SJSA1 (cell line): ENCODE measurements around the gene QRFP. TPM values are rescaled to one million over a fixed set of nuclear protein-coding genes. Genes with fewer than 3 reads are reported as not detected.

Experiments
- DNase-seq, 2 experiments: peaks; one replicate each; pipeline ENCODE4 v3.0.0-alpha.2; 2015 to 2020; ENCODE audit warnings: low spot score in 2 of 2, low read depth in 1 of 2
- H3K27ac ChIP-seq: fragments of 250-450 bp; sonication (Bioruptor Pico); 2 replicates; pipeline ENCODE4 v1.5.1; 2020; ENCODE audit warnings: mild to moderate bottlenecking, moderate library complexity
- H3K27me3 ChIP-seq: fragments of 250-450 bp; sonication (Bioruptor Pico); replicated peaks from 2 replicates; pipeline ENCODE4 v1.5.1; 2020; ENCODE audit warnings: mild to moderate bottlenecking, moderate library complexity
- H3K36me3 ChIP-seq: fragments of 250-450 bp; sonication (Bioruptor Pico); 2 replicates; pipeline ENCODE4 v1.5.1; 2020; ENCODE audit warnings: mild to moderate bottlenecking
- H3K4me1 ChIP-seq: fragments of 250-450 bp; sonication (Bioruptor Pico); replicated peaks from 2 replicates; pipeline ENCODE4 v1.6.1; 2021; ENCODE audit warnings: mild to moderate bottlenecking
- H3K4me3 ChIP-seq: fragments of 250-450 bp; sonication (Bioruptor Pico); 2 replicates; pipeline ENCODE4 v1.5.1; 2020; ENCODE audit warnings: mild to moderate bottlenecking
- H3K9me3 ChIP-seq: fragments of 250-450 bp; sonication (Bioruptor Pico); replicated peaks from 2 replicates; pipeline ENCODE4 v1.5.1; 2020; ENCODE audit warnings: mild to moderate bottlenecking
- total RNA-seq: library from RNA; depleted of rRNA; stranded (reverse); fragments of >200 nt; shearing (Covaris generic); gene quantifications from 2 replicates; pipeline ENCODE4 v1.2.3, GENCODE V29; 2014

Gene QRFP
- total RNA-seq, 1 experiment from 2014 or later, result not detected

DNA sequence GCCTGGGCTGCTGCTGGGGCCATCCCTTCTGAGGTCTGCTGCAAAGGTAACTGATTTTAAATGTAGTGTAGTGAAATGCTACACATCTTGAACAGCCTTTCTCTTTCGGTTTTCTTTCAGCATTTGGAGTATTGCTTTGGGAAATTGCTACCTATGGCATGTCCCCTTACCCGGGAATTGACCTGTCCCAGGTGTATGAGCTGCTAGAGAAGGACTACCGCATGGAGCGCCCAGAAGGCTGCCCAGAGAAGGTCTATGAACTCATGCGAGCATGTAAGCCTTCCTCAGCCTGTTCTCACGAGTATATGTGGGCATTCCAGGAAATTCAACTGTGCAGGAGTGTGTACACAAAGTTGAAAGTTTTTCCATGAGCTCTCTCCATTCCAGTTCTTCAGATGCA, 18.3 kb downstream of the QRFP start:
- no peaks in the 10 kb centered on the region for H3K9me3 ChIP-seq
- no peak overlapping the region for H3K27ac ChIP-seq
- no peaks in the 10 kb centered on the region for H3K27me3 ChIP-seq
- no peak for DNase-seq
- no peak overlapping the region for H3K4me3 ChIP-seq
- H3K36me3 ChIP-seq, result peaks cover 81% of the 10 kb centered on the region
- H3K4me1 ChIP-seq, result no peaks in the 10 kb centered on the region

- Histone ChIP-seq H3K4me1 (no peaks in the 10 kb centered on the region), H3K36me3 (peaks cover 84% of the 10 kb centered on the region)
Measured at GRCh38 chr9:130877300-130877699, 19.3 kb downstream of the QRFP start.

DNA sequence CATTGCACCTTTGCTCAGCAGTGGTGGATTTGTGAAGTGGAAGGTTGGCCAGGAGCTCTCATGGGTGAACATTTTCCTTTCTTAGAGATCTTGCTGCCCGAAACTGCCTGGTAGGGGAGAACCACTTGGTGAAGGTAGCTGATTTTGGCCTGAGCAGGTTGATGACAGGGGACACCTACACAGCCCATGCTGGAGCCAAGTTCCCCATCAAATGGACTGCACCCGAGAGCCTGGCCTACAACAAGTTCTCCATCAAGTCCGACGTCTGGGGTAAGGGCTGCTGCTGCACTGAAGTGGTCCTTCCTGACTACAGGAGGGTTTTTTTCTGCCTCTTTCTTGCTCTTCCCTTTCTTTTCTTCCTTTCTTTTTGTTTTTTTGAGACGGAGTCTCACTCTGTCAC, 21.8 kb downstream of the QRFP start:
- Histone ChIP-seq H3K9me3 (no peaks in the 10 kb centered on the region), H3K27me3 (no peaks in the 10 kb centered on the region), H3K4me3 (no peak overlapping the region), H3K4me1 (no peaks in the 10 kb centered on the region), H3K27ac (no peak overlapping the region), H3K36me3 (peaks cover 83% of the 10 kb centered on the region)
- no peak for DNase-seq

More at GRCh38 chr9:130877300-130877699, 19.3 kb downstream of the QRFP start:
- no peaks in the 10 kb centered on the region for H3K9me3 ChIP-seq
- no peaks in the 10 kb centered on the region for H3K27me3 ChIP-seq
- H3K4me3 ChIP-seq, result no peak overlapping the region
- no peak for DNase-seq
- no peak overlapping the region for H3K27ac ChIP-seq

- Histone ChIP-seq H3K36me3 (peaks cover 82% of the 10 kb centered on the region), H3K9me3 (no peaks in the 10 kb centered on the region), H3K4me3 (no peak overlapping the region), H3K27ac (no peak overlapping the region), H3K27me3 (no peaks in the 10 kb centered on the region), H3K4me1 (no peaks in the 10 kb centered on the region)
- no peak for DNase-seq
Measured at GRCh38 chr9:130873966-130874365, 22.6 kb downstream of the QRFP start.

DNA sequence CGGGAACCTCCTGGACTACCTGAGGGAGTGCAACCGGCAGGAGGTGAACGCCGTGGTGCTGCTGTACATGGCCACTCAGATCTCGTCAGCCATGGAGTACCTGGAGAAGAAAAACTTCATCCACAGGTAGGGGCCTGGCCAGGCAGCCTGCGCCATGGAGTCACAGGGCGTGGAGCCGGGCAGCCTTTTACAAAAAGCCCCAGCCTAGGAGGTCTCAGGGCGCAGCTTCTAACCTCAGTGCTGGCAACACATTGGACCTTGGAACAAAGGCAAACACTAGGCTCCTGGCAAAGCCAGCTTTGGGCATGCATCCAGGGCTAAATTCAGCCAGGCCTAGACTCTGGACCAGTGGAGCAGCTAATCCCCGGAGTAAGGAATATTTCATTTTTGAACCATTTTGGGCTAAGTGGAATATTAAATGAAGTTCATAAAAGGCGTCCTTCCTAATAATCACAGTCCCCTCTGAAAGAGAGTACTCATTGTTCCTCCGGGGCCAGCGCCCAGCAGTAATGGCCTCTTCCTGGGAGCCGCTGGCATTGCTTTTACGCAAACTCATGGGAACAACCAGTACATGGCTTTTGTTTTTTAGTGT, 23.6 kb downstream of the QRFP start:
- Histone ChIP-seq H3K36me3 (peaks cover 76% of the 10 kb centered on the region), H3K27ac (no peak overlapping the region)
- no peak for DNase-seq

DNA sequence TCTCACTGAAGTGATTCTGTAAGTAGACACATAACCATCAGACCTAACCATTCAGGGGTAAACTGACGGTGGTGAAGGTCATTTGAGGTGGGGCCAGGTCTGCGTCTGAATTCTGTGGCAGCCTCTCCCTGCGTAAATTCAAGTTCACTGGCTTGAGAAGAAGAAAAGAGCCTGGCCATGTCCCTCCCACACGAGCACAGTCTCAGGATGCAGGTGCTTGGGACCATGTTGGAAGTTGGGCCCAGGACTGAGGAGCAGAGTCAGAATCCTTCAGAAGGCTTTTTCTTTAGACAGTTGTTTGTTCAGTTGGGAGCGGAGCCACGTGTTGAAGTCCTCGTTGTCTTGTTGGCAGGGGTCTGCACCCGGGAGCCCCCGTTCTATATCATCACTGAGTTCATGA, 24.1 kb downstream of the QRFP start:
- DNase-seq, result no peak
- Histone ChIP-seq H3K36me3 (peaks cover 76% of the 10 kb centered on the region), H3K9me3 (no peaks in the 10 kb centered on the region), H3K4me1 (no peaks in the 10 kb centered on the region), H3K4me3 (no peak overlapping the region), H3K27me3 (no peaks in the 10 kb centered on the region), H3K27ac (no peak overlapping the region)

More for the DNA sequence above, 23.6 kb downstream of the QRFP start:
- Histone ChIP-seq H3K9me3 (no peaks in the 10 kb centered on the region), H3K4me3 (no peak overlapping the region), H3K27me3 (no peaks in the 10 kb centered on the region), H3K4me1 (no peaks in the 10 kb centered on the region)

DNA sequence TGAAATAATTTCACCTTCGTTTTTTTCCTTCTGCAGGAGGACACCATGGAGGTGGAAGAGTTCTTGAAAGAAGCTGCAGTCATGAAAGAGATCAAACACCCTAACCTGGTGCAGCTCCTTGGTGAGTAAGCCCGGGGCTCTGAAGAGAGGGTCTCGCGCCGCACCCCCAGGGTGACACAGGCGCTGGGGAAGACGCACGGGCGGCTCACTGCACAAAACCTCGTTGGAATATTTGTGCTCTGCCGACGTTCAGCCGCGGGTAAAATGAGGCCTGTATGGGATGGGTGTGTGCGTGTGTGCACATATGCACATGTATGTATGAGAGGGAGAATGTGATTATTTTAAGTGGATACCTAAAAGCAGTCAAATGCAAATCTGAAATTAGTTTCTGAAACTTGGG, 24.5 kb downstream of the QRFP start:
- no peak for DNase-seq
- peaks cover 77% of the 10 kb centered on the region for H3K36me3 ChIP-seq
- H3K27me3 ChIP-seq, result no peaks in the 10 kb centered on the region
- H3K4me1 ChIP-seq, result no peaks in the 10 kb centered on the region
- H3K4me3 ChIP-seq, result no peak overlapping the region
- no peak overlapping the region for H3K27ac ChIP-seq
- no peaks in the 10 kb centered on the region for H3K9me3 ChIP-seq

DNA sequence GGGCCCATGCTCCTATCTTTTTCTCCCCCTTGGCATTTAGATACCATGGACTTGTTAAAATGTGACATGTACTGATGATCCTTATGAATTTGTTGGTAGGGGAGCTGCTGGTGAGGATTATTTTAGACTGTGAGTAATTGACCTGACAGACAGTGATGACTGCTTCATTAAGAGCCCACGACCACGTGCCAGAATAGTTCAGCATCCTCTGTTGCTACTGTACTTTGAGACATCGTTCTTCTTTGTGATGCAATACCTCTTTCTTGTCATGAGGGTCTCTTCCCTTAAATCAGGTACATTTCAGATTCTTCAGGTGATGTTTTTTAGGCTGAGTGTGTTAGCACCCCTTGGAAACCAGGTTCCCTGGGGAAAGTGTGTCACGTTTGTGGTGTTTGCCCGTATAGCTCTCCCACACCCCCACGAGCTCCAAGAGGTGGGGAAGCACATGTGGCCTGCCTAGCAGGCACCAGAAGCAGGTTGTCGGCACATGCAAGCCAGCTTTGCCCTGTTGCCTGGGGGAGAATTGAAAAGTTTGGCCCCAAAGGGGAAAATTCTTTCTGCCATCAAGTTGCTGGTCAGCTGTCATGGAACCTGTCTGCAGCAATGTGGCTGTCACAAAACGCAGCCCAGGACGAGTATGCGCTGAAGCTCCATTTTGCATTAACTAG, 25.1 kb downstream of the QRFP start:
- DNase-seq, result no peak
- H3K9me3 ChIP-seq, result no peaks in the 10 kb centered on the region
- H3K27me3 ChIP-seq, result no peaks in the 10 kb centered on the region
- H3K27ac ChIP-seq, result no peak overlapping the region
- H3K4me1 ChIP-seq, result no peaks in the 10 kb centered on the region
- H3K4me3 ChIP-seq, result no peak overlapping the region
- peaks cover 78% of the 10 kb centered on the region for H3K36me3 ChIP-seq

GRCh38 chr9:130870491-130871381, 25.9 kb downstream of the QRFP start:
- Histone ChIP-seq H3K9me3 (no peaks in the 10 kb centered on the region), H3K4me1 (no peaks in the 10 kb centered on the region), H3K4me3 (no peak overlapping the region), H3K36me3 (peaks cover 81% of the 10 kb centered on the region), H3K27ac (no peak overlapping the region), H3K27me3 (no peaks in the 10 kb centered on the region)
- no peak for DNase-seq

DNA sequence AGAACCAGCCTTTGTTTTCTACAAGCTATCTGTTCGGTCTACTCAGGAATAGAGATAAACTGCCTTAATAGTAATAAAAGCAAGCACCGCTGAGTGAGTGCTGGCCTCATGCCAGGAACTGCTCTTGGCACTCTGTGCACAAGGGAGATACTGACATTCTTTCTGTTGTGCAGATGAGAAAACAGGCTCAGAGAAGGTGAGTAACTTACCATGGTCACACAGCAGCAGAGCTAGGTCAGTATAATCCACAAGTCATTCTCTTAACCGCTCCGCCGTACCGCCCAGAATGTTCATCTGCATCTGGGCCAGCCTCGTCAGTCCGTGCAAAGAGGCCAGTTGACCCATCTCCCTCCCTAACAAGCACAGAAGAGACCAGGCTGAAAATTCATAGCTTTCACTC, 27.4 kb downstream of the QRFP start:
- no peaks in the 10 kb centered on the region for H3K9me3 ChIP-seq
- DNase-seq, result no peak
- H3K36me3 ChIP-seq, result peaks cover 77% of the 10 kb centered on the region
- no peaks in the 10 kb centered on the region for H3K4me1 ChIP-seq
- no peak overlapping the region for H3K4me3 ChIP-seq
- H3K27me3 ChIP-seq, result no peaks in the 10 kb centered on the region
- H3K27ac ChIP-seq, result no peak overlapping the region

- no peaks in the 10 kb centered on the region for H3K27me3 ChIP-seq
- no peaks in the 10 kb centered on the region for H3K9me3 ChIP-seq
- no peak for DNase-seq
- H3K27ac ChIP-seq, result no peak overlapping the region
- H3K36me3 ChIP-seq, result peaks cover 77% of the 10 kb centered on the region
- no peak overlapping the region for H3K4me3 ChIP-seq
- H3K4me1 ChIP-seq, result no peaks in the 10 kb centered on the region
Measured at GRCh38 chr9:130868230-130868629, 28.4 kb downstream of the QRFP start.

DNA sequence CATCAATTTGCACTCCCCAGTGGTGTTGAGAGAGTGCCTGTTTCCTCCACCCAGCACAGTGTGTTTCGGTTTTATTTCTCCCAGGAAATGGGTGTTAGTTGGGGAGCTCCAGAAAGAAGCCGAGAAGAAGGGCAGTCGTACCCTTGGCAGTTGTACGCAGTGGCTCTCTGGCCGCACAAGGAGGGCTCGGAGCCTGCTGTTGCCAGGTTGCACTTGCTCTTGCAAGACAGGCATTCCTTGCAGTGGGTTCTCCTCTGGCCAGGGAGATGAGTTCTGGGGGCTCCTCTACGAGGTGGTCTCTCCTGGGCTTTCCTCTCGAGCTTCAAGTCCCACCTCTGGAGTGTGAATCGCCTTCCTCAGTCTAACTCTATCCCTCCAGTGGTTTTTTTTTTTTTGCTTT, 29.1 kb downstream of the QRFP start:
- H3K9me3 ChIP-seq, result no peaks in the 10 kb centered on the region
- no peak overlapping the region for H3K27ac ChIP-seq
- H3K27me3 ChIP-seq, result no peaks in the 10 kb centered on the region
- DNase-seq, result no peak
- H3K36me3 ChIP-seq, result peaks cover 77% of the 10 kb centered on the region
- no peaks in the 10 kb centered on the region for H3K4me1 ChIP-seq
- H3K4me3 ChIP-seq, result no peak overlapping the region

DNA sequence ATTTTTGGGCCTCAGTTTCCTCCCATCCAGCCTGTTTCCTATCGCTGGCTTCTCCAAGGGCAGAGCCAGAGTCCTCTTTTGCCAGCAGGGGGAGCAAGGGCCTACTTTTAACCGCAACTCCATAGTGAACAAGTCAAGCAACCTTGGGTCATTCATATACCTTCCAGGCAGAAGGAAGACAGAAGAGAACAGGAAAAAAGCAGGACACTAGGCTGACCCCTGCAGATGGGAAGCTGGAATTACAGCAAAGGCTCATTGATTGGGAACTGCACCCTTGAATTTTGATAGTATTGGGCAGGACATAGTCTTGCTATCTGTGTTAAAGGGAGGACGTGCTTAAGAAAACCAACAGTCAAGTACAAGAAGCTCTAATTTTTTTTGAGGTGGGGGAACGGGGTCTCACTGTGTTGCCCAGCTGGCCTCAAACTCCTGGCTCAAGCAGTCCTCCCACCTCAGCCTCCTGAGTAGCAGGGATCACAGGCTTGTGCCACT, 30.1 kb downstream of the QRFP start:
- H3K36me3 ChIP-seq, result peaks cover 71% of the 10 kb centered on the region
- peaks cover 3% of the 10 kb centered on the region for H3K4me1 ChIP-seq
- H3K4me3 ChIP-seq, result no peak overlapping the region
- H3K9me3 ChIP-seq, result no peaks in the 10 kb centered on the region
- no peaks in the 10 kb centered on the region for H3K27me3 ChIP-seq
- peak; percentile 76 to 82 for DNase-seq
- H3K27ac ChIP-seq, result no peak overlapping the region

DNA sequence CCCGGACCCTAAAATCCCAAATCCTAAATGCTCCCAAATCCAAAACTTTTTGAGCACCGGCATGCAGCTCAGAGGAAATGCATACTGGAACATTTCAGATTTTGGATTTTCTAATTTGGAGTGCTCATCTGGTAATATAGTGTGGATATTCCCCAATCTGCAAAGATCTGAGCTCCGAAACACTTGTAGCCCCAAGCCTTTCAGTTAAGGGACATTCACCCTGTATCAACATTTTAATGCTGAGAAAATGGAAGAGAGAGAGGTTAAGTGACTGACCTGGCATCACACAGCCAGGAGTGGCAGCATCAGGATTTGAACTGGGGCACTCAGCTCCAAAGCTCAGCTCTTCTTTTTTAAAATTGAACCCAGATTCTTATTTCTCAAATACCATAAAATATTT, 30.7 kb downstream of the QRFP start:
- DNase-seq, result no peak
- no peak overlapping the region for H3K27ac ChIP-seq
- H3K9me3 ChIP-seq, result no peaks in the 10 kb centered on the region
- no peaks in the 10 kb centered on the region for H3K27me3 ChIP-seq
- peaks cover 9% of the 10 kb centered on the region for H3K4me1 ChIP-seq
- no peak overlapping the region for H3K4me3 ChIP-seq
- peaks cover 65% of the 10 kb centered on the region for H3K36me3 ChIP-seq
